ENCODE measurements around the gene NMT1.
"Not testable (repeated sequence)": the region's sequence is repeated elsewhere in the genome, so short reads cannot be mapped to it uniquely, and the experiment has no call there.

NMT1 gene

GRCh38 chr17:45123930-45124796 is 63.0 kb downstream of the NMT1 start:
- peak; percentile 54 for DNase-seq

- not testable (repeated sequence) for DNase-seq
These were observed 63.6 kb downstream of the NMT1 start for GRCh38 chr17:45124797-45125122.

- no peak for DNase-seq
These were observed 64.4 kb downstream of the NMT1 start for GRCh38 chr17:45125509-45125908.

GRCh38 chr17:45127207-45127547 is 66.1 kb downstream of the NMT1 start:
- DNase-seq = no peak

- no peak for DNase-seq
These were observed 66.6 kb downstream of the NMT1 start for GRCh38 chr17:45127548-45128300.

GRCh38 chr17:45128331-45128730 is 67.2 kb downstream of the NMT1 start:
- no peak for DNase-seq

GRCh38 chr17:45128989-45129388 is 67.9 kb downstream of the NMT1 start:
- DNase-seq = no peak

GRCh38 chr17:45129426-45129939 is 68.4 kb downstream of the NMT1 start:
- DNase-seq = no peak

- DNase-seq = no peak
These were observed 69.0 kb downstream of the NMT1 start for GRCh38 chr17:45129940-45130680.

- DNase-seq = no peak
These were observed 69.8 kb downstream of the NMT1 start for GRCh38 chr17:45130681-45131615.

GRCh38 chr17:45131616-45132319 is 70.7 kb downstream of the NMT1 start:
- peak; percentile 48 for DNase-seq

GRCh38 chr17:45132320-45132571 is 71.1 kb downstream of the NMT1 start, which contains the start of gene PLCD3:
TSS of gene PLCD3 (minus strand) at chr17:45132515. CDS start at chr17:45132410, 105 bp downstream.
- DNase-seq = no peak

GRCh38 chr17:45132572-45133463 is 71.7 kb downstream of the NMT1 start:
- peak; percentile 80 for DNase-seq

GRCh38 chr17:45135192-45135977 is 74.3 kb downstream of the NMT1 start, which contains the start of gene ACBD4:
TSS of gene ACBD4 (plus strand) at chr17:45135687. CDS start at chr17:45136145, 458 bp downstream.
- peak; percentile 98 for DNase-seq

GRCh38 chr17:45135978-45136791 is 75.1 kb downstream of the NMT1 start:
- no peak for DNase-seq

GRCh38 chr17:45136846-45137560 is 75.9 kb downstream of the NMT1 start:
- no peak for DNase-seq

GRCh38 chr17:45137561-45138305 is 76.6 kb downstream of the NMT1 start:
- no peak for DNase-seq
